Smooth muscle cell (in vitro differentiated cells): ENCODE measurements around the gene FAT3. TPM values are rescaled to one million over a fixed set of nuclear protein-coding genes. Genes with fewer than 3 reads are reported as not detected.

ENCODE experiments used
- DNase-seq: peaks from one replicate; lab custom pipeline; 2025; ENCODE audit not compliant: unreplicated experiment; lab: John Stamatoyannopoulos, UW
- H2AFZ ChIP-seq: fragments of 200-600 bp; sonication (generic); 2 replicates; pipeline ENCODE4 v1.6.0; 2016; ENCODE audit warnings: antibody characterized with exemption, low read depth, mild to moderate bottlenecking
- H3F3A ChIP-seq: fragments of 200-600 bp; sonication (generic); 2 replicates; pipeline ENCODE4 v1.6.0; 2017; ENCODE audit warnings: antibody characterized with exemption, low read depth
- H3K27ac ChIP-seq: fragments of 200-600 bp; sonication (generic); 2 replicates; pipeline ENCODE4 v1.5.1; 2016; ENCODE audit warnings: low read depth, mild to moderate bottlenecking
- H3K27me3 ChIP-seq: fragments of 200-600 bp; sonication (generic); 2 replicates; pipeline ENCODE4 v1.6.1; 2016; ENCODE audit warnings: low read depth, mild to moderate bottlenecking
- H3K36me3 ChIP-seq: fragments of 200-600 bp; sonication (generic); 2 replicates; pipeline ENCODE4 v1.5.1; 2016; ENCODE audit warnings: low read depth
- H3K4me1 ChIP-seq: fragments of 200-600 bp; sonication (generic); 2 replicates; pipeline ENCODE4 v1.5.1; 2016; ENCODE audit warnings: low read depth
- H3K4me2 ChIP-seq: fragments of 200-600 bp; sonication (generic); 2 replicates; pipeline ENCODE4 v1.6.0; 2016; ENCODE audit warnings: mild to moderate bottlenecking
- H3K4me3 ChIP-seq: fragments of 200-600 bp; sonication (generic); 2 replicates; pipeline ENCODE4 v1.5.1; 2016; ENCODE audit warnings: mild to moderate bottlenecking
- H3K79me2 ChIP-seq: fragments of 200-600 bp; sonication (generic); 2 replicates; pipeline ENCODE4 v1.6.0; 2016; ENCODE audit warnings: low read depth, mild to moderate bottlenecking
- H3K9ac ChIP-seq: fragments of 200-600 bp; sonication (generic); 2 replicates; pipeline ENCODE4 v1.6.0; 2016; ENCODE audit warnings: low read depth
- H3K9me3 ChIP-seq: fragments of 200-600 bp; sonication (generic); replicated peaks from 2 replicates; pipeline ENCODE4 v1.5.1; 2016; ENCODE audit warnings: low read depth
- H4K20me1 ChIP-seq: fragments of 200-600 bp; sonication (generic); 2 replicates; pipeline ENCODE4 v1.6.0; 2016; ENCODE audit warnings: low read depth
- CTCF ChIP-seq: fragments of 200-600 bp; sonication (generic); IDR thresholded peaks from 2 replicates; pipeline ENCODE4 v1.5.1; 2017; ENCODE audit warnings: borderline replicate concordance, mild to moderate bottlenecking, antibody characterized with exemption; ENCODE audit not compliant: insufficient read depth, poor library complexity, severe bottlenecking
- WGBS: methylation state at CpG from one replicate; pipeline ENCODE4 v1.1.7; 2016; ENCODE audit warnings: low lambda C conversion rate; 5-methylcytosine and 5-hydroxymethylcytosine counted together
- polyA plus RNA-seq: library from polyadenylated mRNA; unstranded; fragments of >200 nt; fragmentation: Nextera tagmentation; extraction: Ambion mirVana; gene quantifications from 2 replicates; pipeline ENCODE4 v1.2.1, GENCODE V29; 2016
- total RNA-seq: library from RNA; depleted of rRNA; stranded (reverse); fragments of >200 nt; gene quantifications from 2 replicates; pipeline ENCODE4 v1.2.3, GENCODE V29; 2014

The FAT3 gene
- total and polyA plus RNA-seq, 2 experiments from 2014 or later, result 0.03 to 2.5 TPM

DNA sequence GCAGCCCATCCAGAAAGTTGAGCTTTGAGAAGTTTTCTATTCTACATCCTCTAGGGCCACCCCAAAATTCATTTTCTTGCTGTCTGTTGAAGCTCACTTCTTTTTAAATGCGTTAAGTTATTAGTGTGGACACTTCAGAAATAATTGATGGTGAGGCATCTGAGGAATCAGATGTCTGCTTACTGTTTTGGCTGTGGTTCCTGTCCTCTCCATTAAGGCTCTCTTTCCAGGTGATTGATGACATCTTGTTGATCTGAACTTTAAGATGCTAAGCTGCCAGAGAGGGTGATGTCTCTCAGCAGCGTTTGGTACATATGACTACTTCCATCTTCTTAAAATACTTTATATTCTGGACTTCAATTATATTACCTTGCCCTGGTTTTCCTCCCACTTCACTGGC, 45.2 kb downstream of the FAT3 start:
- H2AFZ ChIP-seq, result no peak overlapping the region

GRCh38 chr11:92272651-92273050, 48.0 kb downstream of the FAT3 start:
- Histone ChIP-seq H3K4me2 (no peak overlapping the region), H3K9ac (no peak overlapping the region), H3K4me3 (no peak overlapping the region), H3K27ac (no peak overlapping the region), H3K4me1 (peaks cover 6% of the 10 kb centered on the region), H4K20me1 (no peaks in the 10 kb centered on the region), H2AFZ (no peak overlapping the region), H3K36me3 (no peaks in the 10 kb centered on the region), H3K79me2 (no peaks in the 10 kb centered on the region), H3K9me3 (no peaks in the 10 kb centered on the region), H3F3A (no peaks in the 10 kb centered on the region), H3K27me3 (no peaks in the 10 kb centered on the region)
- TF ChIP-seq CTCF, result no peak
- WGBS, result 93% methylated on average over 3 of the region's 3 CpGs
- no peak for DNase-seq

More for the DNA sequence above, 45.2 kb downstream of the FAT3 start:
- DNase-seq, result no peak
- Histone ChIP-seq H3K36me3 (no peaks in the 10 kb centered on the region), H3F3A (no peaks in the 10 kb centered on the region), H3K9me3 (no peaks in the 10 kb centered on the region), H3K9ac (no peak overlapping the region), H3K27me3 (no peaks in the 10 kb centered on the region), H3K4me2 (no peak overlapping the region), H3K27ac (no peak overlapping the region), H3K4me3 (no peak overlapping the region), H3K79me2 (no peaks in the 10 kb centered on the region), H4K20me1 (no peaks in the 10 kb centered on the region), H3K4me1 (peaks cover 6% of the 10 kb centered on the region)
- TF ChIP-seq CTCF, result no peak
- 68% methylated on average over 2 of the region's 2 CpGs for WGBS
